KMS-11 (cell line): Measurements from ENCODE around the gene TFAP2A.

Experiments used
- H2AFZ ChIP-seq: fragments of 200-600 bp; sonication (generic); 2 replicates; pipeline ENCODE4 v1.6.1; 2016; ENCODE audit warnings: antibody characterized with exemption, mixed run types, low read depth
- H3K27ac ChIP-seq: fragments of 200-600 bp; sonication (generic); 2 replicates; pipeline ENCODE4 v1.6.1; 2016; ENCODE audit warnings: mild to moderate bottlenecking, mixed run types
- H3K27me3 ChIP-seq: fragments of 200-600 bp; sonication (generic); 2 replicates; pipeline ENCODE4 v1.6.1; 2017; ENCODE audit warnings: mild to moderate bottlenecking, low read depth, mixed run types, moderate library complexity; ENCODE audit not compliant: insufficient read depth
- H3K36me3 ChIP-seq: fragments of 200-600 bp; sonication (generic); 2 replicates; pipeline ENCODE4 v1.6.1; 2017; ENCODE audit warnings: mild to moderate bottlenecking, mixed run types; ENCODE audit not compliant: insufficient read depth
- H3K4me1 ChIP-seq: fragments of 200-600 bp; sonication (generic); 2 replicates; pipeline ENCODE4 v1.6.1; 2016; ENCODE audit warnings: mild to moderate bottlenecking, low read depth, mixed run types; ENCODE audit not compliant: poor library complexity, severe bottlenecking
- H3K4me2 ChIP-seq: fragments of 200-600 bp; sonication (generic); 2 replicates; pipeline ENCODE4 v1.7.0; 2016; ENCODE audit warnings: mild to moderate bottlenecking, mixed run types
- H3K4me3 ChIP-seq: fragments of 200-600 bp; sonication (generic); IDR thresholded peaks from 2 replicates; pipeline ENCODE4 v1.6.1; 2017; ENCODE audit warnings: low read depth, low read length, mixed read lengths; ENCODE audit not compliant: insufficient read depth
- H3K79me2 ChIP-seq: fragments of 200-600 bp; sonication (generic); 2 replicates; pipeline ENCODE4 v1.6.1; 2016; ENCODE audit warnings: low read depth, mixed run types; ENCODE audit not compliant: insufficient read depth
- H3K9ac ChIP-seq: fragments of 200-600 bp; sonication (generic); 2 replicates; pipeline ENCODE4 v1.6.1; 2016; ENCODE audit warnings: mild to moderate bottlenecking, mixed run types
- H4K20me1 ChIP-seq: fragments of 200-600 bp; sonication (generic); 2 replicates; pipeline ENCODE4 v1.6.1; 2016; ENCODE audit warnings: mild to moderate bottlenecking, mixed run types; ENCODE audit not compliant: insufficient read depth
- TF ChIP-seq, protein P1 (sequence below): fragments of 200-600 bp; sonication (generic); conservative IDR thresholded peaks from 2 replicates; pipeline ENCODE4 v1.6.1; 2017; ENCODE audit warnings: low read depth, mild to moderate bottlenecking, antibody characterized with exemption, low read length, moderate library complexity, mixed read lengths

Gene TFAP2A

DNA sequence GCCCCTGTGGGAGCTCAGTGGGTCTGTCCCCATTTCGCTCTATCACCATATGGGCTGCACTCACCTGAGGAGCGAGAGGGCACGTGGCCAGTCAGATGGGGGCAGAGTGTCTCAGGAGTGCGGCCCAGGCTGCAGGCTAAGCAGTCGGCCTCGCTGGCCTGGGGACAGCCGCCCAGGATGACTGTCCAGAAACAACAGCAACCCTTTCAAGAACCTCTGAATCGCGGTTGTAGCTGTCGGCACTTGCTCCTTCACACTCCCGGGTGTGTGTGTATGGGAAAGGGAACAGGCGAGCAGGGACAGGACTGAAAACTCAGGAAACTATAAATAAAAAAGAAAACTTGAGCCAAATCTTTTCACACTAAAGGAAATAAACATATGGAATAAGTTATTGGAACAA lies 63.1 kb downstream of the TFAP2A start:
- Histone ChIP-seq H3K36me3 (no peaks in the 10 kb centered on the region), H3K4me3 (no peak overlapping the region), H3K27me3 (no peaks in the 10 kb centered on the region), H3K9ac (no peak overlapping the region), H3K4me2 (no peak overlapping the region), H3K79me2 (no peaks in the 10 kb centered on the region), H4K20me1 (no peaks in the 10 kb centered on the region), H3K4me1 (no peaks in the 10 kb centered on the region), H3K27ac (no peak overlapping the region), H2AFZ (no peak overlapping the region)
- TF ChIP-seq, protein P1, sequence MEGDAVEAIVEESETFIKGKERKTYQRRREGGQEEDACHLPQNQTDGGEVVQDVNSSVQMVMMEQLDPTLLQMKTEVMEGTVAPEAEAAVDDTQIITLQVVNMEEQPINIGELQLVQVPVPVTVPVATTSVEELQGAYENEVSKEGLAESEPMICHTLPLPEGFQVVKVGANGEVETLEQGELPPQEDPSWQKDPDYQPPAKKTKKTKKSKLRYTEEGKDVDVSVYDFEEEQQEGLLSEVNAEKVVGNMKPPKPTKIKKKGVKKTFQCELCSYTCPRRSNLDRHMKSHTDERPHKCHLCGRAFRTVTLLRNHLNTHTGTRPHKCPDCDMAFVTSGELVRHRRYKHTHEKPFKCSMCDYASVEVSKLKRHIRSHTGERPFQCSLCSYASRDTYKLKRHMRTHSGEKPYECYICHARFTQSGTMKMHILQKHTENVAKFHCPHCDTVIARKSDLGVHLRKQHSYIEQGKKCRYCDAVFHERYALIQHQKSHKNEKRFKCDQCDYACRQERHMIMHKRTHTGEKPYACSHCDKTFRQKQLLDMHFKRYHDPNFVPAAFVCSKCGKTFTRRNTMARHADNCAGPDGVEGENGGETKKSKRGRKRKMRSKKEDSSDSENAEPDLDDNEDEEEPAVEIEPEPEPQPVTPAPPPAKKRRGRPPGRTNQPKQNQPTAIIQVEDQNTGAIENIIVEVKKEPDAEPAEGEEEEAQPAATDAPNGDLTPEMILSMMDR = no peak

DNA sequence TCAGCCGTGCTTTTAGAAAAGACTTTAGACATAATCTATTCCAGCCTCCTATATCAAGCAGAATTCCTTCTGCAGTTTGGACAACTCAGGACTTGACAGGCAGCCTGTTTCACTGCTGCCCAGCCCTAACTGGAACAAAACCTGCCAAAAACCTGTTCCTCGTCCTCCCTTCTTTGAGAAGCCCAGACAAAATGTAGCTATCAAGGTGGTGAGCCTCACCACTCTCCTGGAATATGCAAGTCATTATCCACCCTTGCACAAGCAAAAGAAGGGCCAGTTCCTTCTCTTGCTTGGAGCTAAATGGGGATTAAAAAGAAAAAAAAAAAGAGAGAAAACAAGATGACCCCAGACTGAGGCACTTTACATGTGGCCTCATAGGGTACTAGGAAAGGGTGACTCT lies 64.2 kb downstream of the TFAP2A start:
- Histone ChIP-seq H3K27ac (no peak overlapping the region), H3K4me3 (no peak overlapping the region), H3K4me1 (no peaks in the 10 kb centered on the region), H4K20me1 (no peaks in the 10 kb centered on the region), H3K9ac (no peak overlapping the region), H3K27me3 (no peaks in the 10 kb centered on the region), H3K36me3 (no peaks in the 10 kb centered on the region), H3K79me2 (no peaks in the 10 kb centered on the region), H2AFZ (no peak overlapping the region), H3K4me2 (no peak overlapping the region)
- TF ChIP-seq, protein P1 = no peak

DNA sequence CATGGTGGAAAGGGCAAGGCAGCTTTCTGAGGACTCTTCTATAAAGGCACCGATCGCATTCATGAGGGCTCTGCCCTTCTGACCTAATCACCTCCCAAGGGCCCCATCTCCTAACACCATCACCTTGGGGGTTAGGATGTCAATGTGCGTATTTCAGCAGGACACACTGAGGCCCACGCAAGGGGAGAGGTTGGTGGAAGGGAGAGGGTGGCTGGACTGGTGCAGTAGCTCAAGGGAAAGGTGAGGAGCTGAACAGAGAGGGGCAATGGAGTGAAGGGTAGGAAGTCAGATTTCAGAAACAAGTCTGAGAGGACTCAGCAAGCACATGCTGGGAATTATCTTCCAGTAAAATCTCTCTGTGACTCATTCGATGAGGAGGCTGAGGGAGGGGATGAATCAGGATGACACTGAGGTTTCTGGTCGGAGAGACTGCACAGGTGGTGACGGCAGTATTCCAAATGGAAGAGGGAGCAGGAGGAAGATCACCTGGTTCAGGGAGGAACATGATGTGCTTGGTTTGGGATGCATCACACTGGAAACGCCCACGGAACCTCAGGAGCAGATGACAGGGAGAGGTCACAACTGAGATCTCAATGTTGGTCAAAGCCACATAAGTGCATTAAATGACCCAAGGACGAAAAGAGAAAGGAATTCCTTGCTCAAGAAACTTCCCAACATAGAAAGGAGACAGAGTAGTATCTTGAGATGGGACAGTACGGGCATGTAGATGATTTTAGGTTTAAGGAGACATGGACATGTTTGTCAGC lies 67.1 kb downstream of the TFAP2A start:
- H3K4me2 ChIP-seq = no peak overlapping the region
- H3K4me1 ChIP-seq = no peaks in the 10 kb centered on the region

More for the DNA sequence above, 67.1 kb downstream of the TFAP2A start:
- H3K27ac ChIP-seq = no peak overlapping the region
- no peak overlapping the region for H3K9ac ChIP-seq
- H3K36me3 ChIP-seq = no peaks in the 10 kb centered on the region
- no peaks in the 10 kb centered on the region for H4K20me1 ChIP-seq
- no peaks in the 10 kb centered on the region for H3K27me3 ChIP-seq
- H2AFZ ChIP-seq = no peak overlapping the region
- TF ChIP-seq, protein P1 = no peak
- no peaks in the 10 kb centered on the region for H3K79me2 ChIP-seq
- no peak overlapping the region for H3K4me3 ChIP-seq
